HG03565 (cell line): ENCODE results near the gene MYLK.
"Not testable (repeated sequence)": the region's sequence is repeated elsewhere in the genome, so short reads cannot be mapped to it uniquely, and the experiment has no call there.

Experiments used
- ATAC-seq: cut with Tn5 transposase; IDR thresholded peaks from one replicate; pipeline ENCODE4 v1.9.1; 2021; ENCODE audit warnings: mild to moderate bottlenecking, moderate library complexity; ENCODE audit not compliant: unreplicated experiment

Gene MYLK

DNA sequence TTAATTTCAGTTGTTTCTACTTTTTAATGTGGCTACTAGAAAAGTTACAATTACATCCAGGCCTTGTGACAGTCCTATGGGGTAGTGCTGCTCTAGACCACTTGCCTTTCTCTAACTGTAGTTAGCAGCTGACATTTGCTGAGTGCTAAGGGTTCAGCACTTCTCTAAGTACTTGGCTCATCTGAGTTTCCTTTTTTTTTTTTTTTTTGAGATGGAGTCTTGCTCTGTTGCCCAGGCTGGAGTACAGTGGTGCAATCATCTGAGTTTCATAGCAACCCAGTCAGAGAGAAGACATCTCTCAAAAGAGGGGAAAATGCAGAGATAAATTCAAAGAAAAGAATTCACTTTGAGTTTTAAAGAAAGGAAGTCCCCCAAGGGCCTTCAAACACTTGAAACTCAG, 130.8 kb downstream of the MYLK start:
- no peak for ATAC-seq

DNA sequence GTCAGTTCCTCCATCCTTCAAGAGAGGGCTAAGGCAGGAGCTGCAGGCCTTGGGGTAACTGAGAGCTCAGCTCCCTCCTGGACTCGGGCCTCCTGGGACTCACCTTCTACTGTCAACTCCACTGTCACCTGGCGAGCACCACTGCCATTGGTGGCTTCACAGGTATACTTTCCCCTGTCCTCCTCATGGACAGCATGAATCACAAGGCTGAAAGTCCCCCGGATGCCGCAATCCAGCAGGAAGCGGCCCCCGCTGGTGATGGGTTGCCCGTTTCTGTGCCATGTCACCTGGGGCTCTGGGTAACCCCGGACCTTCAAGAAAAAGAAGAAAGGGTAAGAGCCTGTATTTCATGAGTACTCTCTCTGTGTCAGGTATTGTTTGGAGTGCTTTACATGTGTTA, 131.9 kb downstream of the MYLK start:
- no peak for ATAC-seq

- no peak for ATAC-seq
Measured at GRCh38 chr3:123751433-123751832, 132.7 kb downstream of the MYLK start.

- no peak for ATAC-seq
Measured at GRCh38 chr3:123750659-123751420, 133.3 kb downstream of the MYLK start.

- no peak for ATAC-seq
Measured at GRCh38 chr3:123750209-123750608, 133.9 kb downstream of the MYLK start.

- no peak for ATAC-seq
Measured at GRCh38 chr3:123749711-123750110, 134.4 kb downstream of the MYLK start.

- ATAC-seq: no peak
Measured at GRCh38 chr3:123745184-123745855, 138.8 kb downstream of the MYLK start.

DNA sequence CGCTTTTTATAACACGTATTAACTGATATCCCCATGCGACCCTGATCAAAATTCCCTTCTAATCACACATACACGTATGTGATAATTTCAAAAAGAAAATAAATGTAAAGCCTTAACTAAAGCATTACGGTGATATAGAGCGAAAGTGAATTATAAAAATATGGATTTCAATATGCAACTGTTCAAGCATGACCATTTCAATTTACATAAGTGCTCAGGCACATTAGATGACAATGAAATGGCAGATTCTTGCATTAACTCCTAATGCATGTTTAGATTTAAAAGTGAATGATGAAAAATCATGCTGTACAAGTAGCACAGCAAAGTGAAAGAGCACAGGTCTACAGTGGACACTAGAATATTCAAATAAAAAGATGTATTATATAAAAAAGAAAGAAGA, 140.1 kb downstream of the MYLK start:
- no peak for ATAC-seq

DNA sequence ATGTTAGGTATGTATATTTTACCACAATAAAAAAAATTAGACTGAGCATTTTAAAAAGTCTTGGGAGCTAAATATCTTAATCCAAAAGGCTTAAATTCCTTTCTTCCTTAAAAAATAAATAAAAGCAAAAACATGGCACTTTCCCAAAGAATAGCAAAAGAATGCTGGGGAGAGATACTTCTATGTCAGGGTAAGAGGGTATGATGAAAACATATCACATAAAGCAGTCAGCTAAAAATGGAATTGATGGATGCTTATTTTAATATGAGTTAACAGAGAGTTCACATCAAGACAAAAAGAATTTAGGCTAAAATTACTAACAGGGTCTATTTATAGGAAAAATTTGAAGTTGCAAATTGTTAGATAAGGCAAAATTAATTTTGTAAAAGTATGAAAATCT, 141.0 kb downstream of the MYLK start:
- ATAC-seq: no peak

DNA sequence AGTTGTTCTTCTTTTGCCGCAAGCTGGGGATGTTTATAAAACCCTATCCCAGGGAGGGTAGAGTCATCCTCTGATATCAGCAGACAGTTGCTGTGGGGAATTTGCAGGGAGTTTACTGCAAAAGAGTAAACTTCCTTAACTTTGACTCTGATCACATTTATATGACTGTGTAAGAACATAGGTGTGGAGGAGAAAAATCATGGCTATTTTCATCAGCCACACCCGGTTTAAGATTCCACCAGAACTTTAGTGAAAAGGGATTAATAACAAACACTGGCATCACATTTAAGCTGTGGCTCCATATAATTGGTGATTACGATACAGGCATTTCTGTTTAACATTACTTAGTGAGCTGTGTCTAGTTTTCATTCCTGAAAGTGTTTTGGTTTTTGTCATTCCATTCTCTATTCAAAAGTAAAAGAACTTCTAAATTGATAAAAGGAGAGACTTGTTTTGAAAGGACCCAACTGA, 143.1 kb downstream of the MYLK start:
- ATAC-seq: no peak

DNA sequence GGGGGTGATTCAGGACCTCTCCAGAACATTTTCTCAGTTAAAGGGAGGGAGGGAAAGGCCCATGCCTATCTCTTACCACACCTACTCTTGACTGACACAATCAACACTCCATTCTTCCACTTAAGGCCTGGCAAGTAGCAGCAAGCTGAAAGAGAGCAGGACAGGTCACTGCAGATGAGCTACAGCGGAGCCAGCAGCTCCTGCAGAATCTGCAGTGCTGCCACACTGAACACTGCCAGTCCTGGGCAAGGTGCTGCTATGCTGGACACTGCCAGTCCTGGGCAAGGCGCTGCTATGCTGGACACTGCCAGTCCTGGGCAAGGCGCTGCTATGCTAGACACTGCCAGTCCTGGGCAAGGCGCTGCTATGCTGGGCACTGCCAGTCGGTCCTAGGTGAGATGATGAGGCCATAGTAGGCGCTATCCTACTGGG, 143.7 kb downstream of the MYLK start:
- no peak for ATAC-seq

DNA sequence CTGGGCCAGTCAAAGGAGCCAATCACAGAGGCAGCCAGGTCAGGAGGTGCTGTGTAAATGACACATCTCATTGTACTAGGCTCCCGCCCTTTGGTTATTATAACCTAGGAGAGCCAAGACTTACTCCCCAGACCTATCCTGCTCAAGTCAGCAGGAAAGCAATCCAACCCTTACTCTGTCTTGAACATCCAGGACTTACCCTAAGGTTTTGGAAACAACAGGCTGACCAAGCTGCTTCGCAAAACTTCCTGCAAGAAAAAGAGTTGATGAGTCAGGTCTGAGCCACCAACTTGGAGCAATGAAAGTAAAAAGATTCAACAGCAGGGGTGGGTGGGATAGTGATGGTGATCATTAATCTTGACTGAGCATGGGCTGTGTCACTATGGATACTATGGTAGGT, 144.4 kb downstream of the MYLK start:
- no peak for ATAC-seq

DNA sequence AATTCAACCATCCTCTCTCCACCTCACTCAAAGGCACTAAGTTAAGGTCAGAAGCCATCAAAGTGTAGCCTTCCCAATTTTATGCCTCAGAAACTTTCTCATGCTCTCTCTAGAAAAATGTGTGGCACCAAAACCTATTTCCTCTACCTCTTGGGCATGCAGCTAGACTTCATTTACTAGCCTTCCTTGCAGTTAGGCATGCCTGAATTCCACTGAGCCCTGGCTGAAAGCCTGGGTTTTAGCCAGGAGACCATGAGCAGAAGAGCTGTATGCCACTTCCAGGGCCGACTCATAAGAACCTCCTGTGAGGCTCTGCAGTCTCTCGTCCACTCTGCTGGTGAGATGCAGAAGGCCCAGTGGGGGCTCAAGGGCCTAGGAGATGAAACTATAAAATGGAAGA, 145.0 kb downstream of the MYLK start:
- ATAC-seq: no peak

GRCh38 chr3:123738522-123738921, 145.6 kb downstream of the MYLK start:
- not testable (repeated sequence) for ATAC-seq

GRCh38 chr3:123737168-123737567, 147.0 kb downstream of the MYLK start:
- no peak for ATAC-seq

- ATAC-seq: no peak
Measured at GRCh38 chr3:123735456-123735855, 148.7 kb downstream of the MYLK start.

- ATAC-seq: no peak
Measured at GRCh38 chr3:123734527-123734902, 149.6 kb downstream of the MYLK start.

- no peak for ATAC-seq
Measured at GRCh38 chr3:123733805-123734526, 150.2 kb downstream of the MYLK start.

DNA sequence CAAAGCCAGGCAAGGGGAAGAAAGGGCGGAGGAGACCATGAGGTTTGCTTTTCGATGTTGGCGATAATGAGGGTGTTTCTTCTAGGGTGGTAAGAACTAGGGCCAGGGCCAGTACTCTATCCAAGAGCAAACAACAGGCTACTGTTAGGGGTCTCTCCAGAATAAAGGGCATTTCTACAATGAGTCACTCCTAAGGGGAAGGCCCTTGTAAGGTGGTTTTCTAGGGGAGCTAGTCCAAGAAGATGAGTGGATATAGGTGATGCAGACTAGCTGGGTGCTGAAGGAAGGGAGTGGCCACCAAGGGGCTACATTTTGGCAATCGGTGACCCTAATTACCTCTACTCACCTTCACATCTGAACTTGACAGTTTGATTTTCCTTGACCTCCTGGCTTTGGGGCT, 150.8 kb downstream of the MYLK start:
- ATAC-seq: no peak

GRCh38 chr3:123732447-123732846, 151.7 kb downstream of the MYLK start:
- no peak for ATAC-seq

DNA sequence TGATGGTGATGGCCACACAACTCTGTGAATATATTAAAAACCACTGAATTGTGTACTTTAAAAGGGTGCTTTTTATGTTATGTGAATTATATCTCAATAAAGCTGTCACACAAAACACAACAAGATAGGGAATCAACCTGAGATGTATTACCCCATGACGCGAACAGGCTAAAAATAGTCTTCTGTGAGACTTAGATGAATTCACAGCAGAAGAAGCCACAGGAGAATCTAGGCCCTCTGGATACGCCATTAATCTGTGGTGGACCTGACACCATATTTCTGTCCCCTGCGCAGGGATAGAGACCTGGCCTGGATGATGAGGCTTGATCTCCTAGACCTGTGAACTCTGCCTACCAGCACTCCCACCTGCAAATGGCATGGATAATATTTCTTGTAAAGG, 153.3 kb downstream of the MYLK start:
- ATAC-seq: no peak

DNA sequence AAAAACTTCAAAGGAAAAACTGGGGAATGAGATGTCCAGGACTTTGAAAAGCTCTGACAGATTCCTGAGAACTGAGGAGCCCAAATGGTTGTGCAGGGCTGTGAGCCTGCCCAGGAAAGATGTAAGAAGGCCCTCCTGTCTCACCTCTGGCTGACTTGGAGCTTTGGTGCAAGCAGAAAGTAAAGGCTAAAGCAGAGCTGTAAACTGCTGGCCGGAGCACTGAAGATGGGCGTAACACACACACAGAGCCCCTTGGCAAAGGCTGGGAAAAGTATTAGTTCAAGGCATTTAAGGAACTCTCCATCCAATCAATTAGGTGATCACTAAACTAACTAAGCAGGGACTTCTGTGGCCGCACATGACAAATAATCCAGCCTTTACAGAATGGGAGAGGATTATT, 155.1 kb downstream of the MYLK start:
- no peak for ATAC-seq
